ENCODE results near the gene TFDP1.

Gene TFDP1

DNA sequence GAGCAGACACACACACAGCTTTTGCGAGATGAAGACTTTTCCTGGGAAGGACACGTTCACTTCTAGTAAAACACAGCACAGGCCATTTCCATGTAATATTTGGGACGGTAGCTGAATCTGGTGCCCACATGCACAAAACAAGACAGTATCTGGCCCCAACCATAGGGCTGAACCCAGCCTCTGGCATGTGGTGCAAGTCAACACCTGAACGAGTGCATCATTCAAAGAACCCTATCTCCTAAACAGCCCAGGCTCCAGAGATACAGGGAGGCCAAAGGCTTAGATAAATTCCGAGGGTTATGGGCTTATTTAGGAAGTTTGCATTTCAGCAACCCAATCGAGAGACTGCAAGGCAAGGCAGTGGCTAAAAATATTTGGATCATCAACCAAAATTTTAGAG, 2.7 kb upstream of the TFDP1 start:
- Histone ChIP-seq H3K9me3 (replicated peaks; ENCODE audit: low read length) (peaks cover 3% of the 10 kb centered on the region), H3K4me1 (ENCODE audit: control insufficient read depth, insufficient read depth, low read length) (peaks cover 13% of the 10 kb centered on the region), H3K4me2 (ENCODE audit: low read length) (no peak overlapping the region), H3K4me3 (ENCODE audit: low read length) (no peak overlapping the region), H3K9ac (ENCODE audit: low read depth, low read length) (no peak overlapping the region), H3K27me3 (ENCODE audit: control insufficient read depth, insufficient read depth, low read length) (peaks cover 5% of the 10 kb centered on the region), H3K36me3 (ENCODE audit: insufficient read depth, low read length) (peaks cover 7% of the 10 kb centered on the region)

DNA sequence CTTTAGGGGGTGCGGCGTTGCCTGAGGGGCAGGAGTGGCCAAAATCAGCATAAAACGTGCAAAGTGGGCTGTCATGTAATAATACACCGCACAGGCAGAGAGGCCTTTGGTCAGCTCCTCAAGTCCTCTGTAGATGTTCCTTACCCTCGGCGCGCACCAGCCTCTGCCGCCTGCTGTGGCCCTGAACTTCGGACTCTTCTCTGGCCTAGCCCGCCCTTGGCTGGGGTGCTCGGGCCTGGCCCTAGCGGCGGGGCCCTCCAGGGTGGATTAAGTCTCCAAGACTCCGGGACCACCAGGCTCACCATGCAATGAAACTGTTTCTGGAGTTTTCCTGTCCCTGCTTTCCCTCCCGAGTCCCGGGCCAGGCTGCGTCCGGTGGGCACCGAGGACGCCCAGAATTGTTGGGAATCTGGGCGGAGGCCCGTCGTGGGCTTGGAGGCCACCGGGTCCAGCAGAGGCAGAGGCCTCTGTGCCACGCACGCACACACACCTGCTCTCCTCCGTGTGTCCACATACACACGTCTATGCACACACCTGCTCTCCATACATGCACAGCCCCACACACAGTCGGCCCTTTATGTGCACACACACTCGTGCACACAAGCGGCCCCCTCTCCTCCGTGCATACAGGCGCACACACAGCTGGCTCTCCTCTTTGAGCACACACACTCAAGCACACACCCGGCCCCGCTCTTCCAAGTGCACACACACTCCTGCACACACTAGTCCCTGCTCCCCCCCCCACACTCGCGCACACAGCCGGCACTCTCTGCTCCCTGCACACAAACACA, 1.5 kb upstream of the TFDP1 start:
- Histone ChIP-seq H3K36me3 (ENCODE audit: insufficient read depth, low read length) (peaks cover 17% of the 10 kb centered on the region), H3K9me3 (replicated peaks; ENCODE audit: low read length) (no peaks in the 10 kb centered on the region), H3K4me2 (ENCODE audit: low read length) (no peak overlapping the region), H3K4me1 (ENCODE audit: control insufficient read depth, insufficient read depth, low read length) (peaks cover 16% of the 10 kb centered on the region), H3K27me3 (ENCODE audit: control insufficient read depth, insufficient read depth, low read length) (peaks cover 5% of the 10 kb centered on the region), H3K9ac (ENCODE audit: low read depth, low read length) (no peak overlapping the region), H3K4me3 (ENCODE audit: low read length) (no peak overlapping the region)

DNA sequence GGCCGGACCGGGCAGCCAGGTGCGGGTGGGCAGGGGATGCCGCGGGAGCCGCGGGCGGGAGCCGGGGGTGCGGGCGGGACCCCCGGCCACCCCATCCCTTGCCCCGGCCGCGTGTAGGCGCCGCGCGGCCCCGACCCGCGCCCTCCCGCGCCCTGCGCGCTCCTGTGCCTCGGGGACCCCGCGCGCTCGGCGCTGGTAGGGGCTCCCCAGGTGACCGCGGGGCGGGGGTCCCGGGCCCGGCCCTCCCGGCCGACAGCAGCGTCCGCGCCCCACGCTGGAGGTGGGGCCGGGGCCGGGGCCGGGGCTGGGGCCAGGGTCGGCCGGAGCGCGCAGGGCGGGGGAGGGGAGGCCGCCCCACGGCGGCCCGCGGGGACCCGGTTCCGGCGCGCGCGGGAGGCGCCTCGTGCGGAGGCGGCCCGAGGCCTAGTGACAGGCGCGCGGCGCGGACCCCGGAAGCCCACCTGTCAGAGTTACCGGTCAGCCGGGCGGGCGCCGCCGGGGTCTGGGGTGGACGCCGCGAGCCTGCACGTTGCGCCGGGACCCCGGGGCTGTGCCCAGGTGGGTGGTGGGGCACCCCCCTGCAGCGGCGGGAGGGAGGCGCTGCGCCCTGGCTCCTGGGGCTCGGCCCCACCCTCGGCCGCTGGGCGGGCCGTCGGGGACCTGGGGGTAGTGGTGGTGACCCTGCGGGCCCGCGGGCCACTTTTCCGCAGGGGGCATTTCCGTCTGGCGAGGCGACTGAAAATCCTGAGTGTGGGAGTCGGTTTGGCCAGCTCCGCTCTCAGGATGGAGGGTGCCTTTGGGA, 518 bp downstream of the TFDP1 start:
- H3K36me3 ChIP-seq (ENCODE audit: insufficient read depth, low read length): peaks cover 28% of the 10 kb centered on the region
- H3K9ac ChIP-seq (ENCODE audit: low read depth, low read length): peak overlapping the region; percentile 78
- H3K4me3 ChIP-seq (ENCODE audit: low read length): peak overlapping the region; percentile 86
- no peaks in the 10 kb centered on the region for H3K9me3 ChIP-seq (replicated peaks; ENCODE audit: low read length)
- H3K4me1 ChIP-seq (ENCODE audit: control insufficient read depth, insufficient read depth, low read length): peaks cover 33% of the 10 kb centered on the region
- H3K4me2 ChIP-seq (ENCODE audit: low read length): peak overlapping the region; percentile 81
- no peaks in the 10 kb centered on the region for H3K27me3 ChIP-seq (ENCODE audit: control insufficient read depth, insufficient read depth, low read length)

- peak overlapping the region; percentile 86 for H3K4me3 ChIP-seq (ENCODE audit: low read length)
- H3K4me2 ChIP-seq (ENCODE audit: low read length): peak overlapping the region; percentile 81
- no peaks in the 10 kb centered on the region for H3K27me3 ChIP-seq (ENCODE audit: control insufficient read depth, insufficient read depth, low read length)
- peaks cover 28% of the 10 kb centered on the region for H3K36me3 ChIP-seq (ENCODE audit: insufficient read depth, low read length)
- no peaks in the 10 kb centered on the region for H3K9me3 ChIP-seq (replicated peaks; ENCODE audit: low read length)
- peaks cover 33% of the 10 kb centered on the region for H3K4me1 ChIP-seq (ENCODE audit: control insufficient read depth, insufficient read depth, low read length)
- H3K9ac ChIP-seq (ENCODE audit: low read depth, low read length): peak overlapping the region; percentile 78
Measured at GRCh38 chr13:113585896-113586295, 1.3 kb downstream of the TFDP1 start.

GRCh38 chr13:113586661-113587479, 2.3 kb downstream of the TFDP1 start:
- Histone ChIP-seq H3K36me3 (ENCODE audit: insufficient read depth, low read length) (peaks cover 28% of the 10 kb centered on the region), H3K27me3 (ENCODE audit: control insufficient read depth, insufficient read depth, low read length) (no peaks in the 10 kb centered on the region), H3K4me2 (ENCODE audit: low read length) (peak overlapping the region; percentile 81), H3K9ac (ENCODE audit: low read depth, low read length) (no peak overlapping the region), H3K4me3 (ENCODE audit: low read length) (no peak overlapping the region), H3K4me1 (ENCODE audit: control insufficient read depth, insufficient read depth, low read length) (peaks cover 33% of the 10 kb centered on the region), H3K9me3 (replicated peaks; ENCODE audit: low read length) (no peaks in the 10 kb centered on the region)

- no peak overlapping the region for H3K9ac ChIP-seq (ENCODE audit: low read depth, low read length)
Measured at GRCh38 chr13:113588394-113589111, 4.0 kb downstream of the TFDP1 start.

GRCh38 chr13:113589251-113589960, 4.9 kb downstream of the TFDP1 start:
- peaks cover 33% of the 10 kb centered on the region for H3K4me1 ChIP-seq (ENCODE audit: control insufficient read depth, insufficient read depth, low read length)
- H3K9ac ChIP-seq (ENCODE audit: low read depth, low read length): no peak overlapping the region
- no peak overlapping the region for H3K4me2 ChIP-seq (ENCODE audit: low read length)
- no peaks in the 10 kb centered on the region for H3K27me3 ChIP-seq (ENCODE audit: control insufficient read depth, insufficient read depth, low read length)
- H3K4me3 ChIP-seq (ENCODE audit: low read length): no peak overlapping the region
- H3K36me3 ChIP-seq (ENCODE audit: insufficient read depth, low read length): peaks cover 37% of the 10 kb centered on the region
- H3K9me3 ChIP-seq (replicated peaks; ENCODE audit: low read length): no peaks in the 10 kb centered on the region

More at GRCh38 chr13:113588394-113589111, 4.0 kb downstream of the TFDP1 start:
- no peaks in the 10 kb centered on the region for H3K9me3 ChIP-seq (replicated peaks; ENCODE audit: low read length)
- H3K27me3 ChIP-seq (ENCODE audit: control insufficient read depth, insufficient read depth, low read length): no peaks in the 10 kb centered on the region
- peak overlapping the region; percentile 17 for H3K4me2 ChIP-seq (ENCODE audit: low read length)
- peaks cover 37% of the 10 kb centered on the region for H3K36me3 ChIP-seq (ENCODE audit: insufficient read depth, low read length)
- H3K4me3 ChIP-seq (ENCODE audit: low read length): no peak overlapping the region
- H3K4me1 ChIP-seq (ENCODE audit: control insufficient read depth, insufficient read depth, low read length): peaks cover 33% of the 10 kb centered on the region

GRCh38 chr13:113589961-113590339, 5.4 kb downstream of the TFDP1 start:
- Histone ChIP-seq H3K36me3 (ENCODE audit: insufficient read depth, low read length) (peaks cover 37% of the 10 kb centered on the region), H3K4me2 (ENCODE audit: low read length) (no peak overlapping the region), H3K27me3 (ENCODE audit: control insufficient read depth, insufficient read depth, low read length) (no peaks in the 10 kb centered on the region), H3K4me1 (ENCODE audit: control insufficient read depth, insufficient read depth, low read length) (peaks cover 33% of the 10 kb centered on the region), H3K4me3 (ENCODE audit: low read length) (no peak overlapping the region), H3K9me3 (replicated peaks; ENCODE audit: low read length) (no peaks in the 10 kb centered on the region), H3K9ac (ENCODE audit: low read depth, low read length) (no peak overlapping the region)

- Histone ChIP-seq H3K27me3 (ENCODE audit: control insufficient read depth, insufficient read depth, low read length) (no peaks in the 10 kb centered on the region), H3K4me1 (ENCODE audit: control insufficient read depth, insufficient read depth, low read length) (peaks cover 21% of the 10 kb centered on the region), H3K9me3 (replicated peaks; ENCODE audit: low read length) (no peaks in the 10 kb centered on the region), H3K4me2 (ENCODE audit: low read length) (no peak overlapping the region), H3K36me3 (ENCODE audit: insufficient read depth, low read length) (peaks cover 39% of the 10 kb centered on the region), H3K9ac (ENCODE audit: low read depth, low read length) (no peak overlapping the region), H3K4me3 (ENCODE audit: low read length) (no peak overlapping the region)
Measured at GRCh38 chr13:113591750-113592149, 7.2 kb downstream of the TFDP1 start.

- peaks cover 37% of the 10 kb centered on the region for H3K36me3 ChIP-seq (ENCODE audit: insufficient read depth, low read length)
- no peak overlapping the region for H3K4me3 ChIP-seq (ENCODE audit: low read length)
Measured at GRCh38 chr13:113592571-113592970, 8.0 kb downstream of the TFDP1 start.

More at GRCh38 chr13:113592571-113592970, 8.0 kb downstream of the TFDP1 start:
- Histone ChIP-seq H3K4me2 (ENCODE audit: low read length) (no peak overlapping the region), H3K9ac (ENCODE audit: low read depth, low read length) (no peak overlapping the region), H3K4me1 (ENCODE audit: control insufficient read depth, insufficient read depth, low read length) (peaks cover 18% of the 10 kb centered on the region), H3K27me3 (ENCODE audit: control insufficient read depth, insufficient read depth, low read length) (no peaks in the 10 kb centered on the region), H3K9me3 (replicated peaks; ENCODE audit: low read length) (no peaks in the 10 kb centered on the region)

Measured in skeletal muscle satellite cell (primary cell).